Measurements from ENCODE around the gene PIP.
"Not testable (repeated sequence)": the region's sequence is repeated elsewhere in the genome, so short reads cannot be mapped to it uniquely, and the experiment has no call there.

Gene PIP

GRCh38 chr7:143131781-143132180 is at the start of gene PIP:
Gene PIP, plus strand, starts transcription at chr7:143132077. Its CDS starts 40 bp downstream, at chr7:143132117.
- in situ Hi-C loops (cut with HindIII; ENCODE audit: low pct_ligation_motif_present, low pct_unique_long_range_greater_than_20kb, low sequenced_read_pairs): no loop called here
- DNase-seq: no peak

GRCh38 chr7:143085109-143085508 is 46.8 kb upstream of the PIP start:
- DNase-seq: no peak
- in situ Hi-C loops (cut with HindIII; ENCODE audit: low pct_ligation_motif_present, low pct_unique_long_range_greater_than_20kb, low sequenced_read_pairs): no loop called here

GRCh38 chr7:143085610-143086009 is 46.3 kb upstream of the PIP start:
- DNase-seq; in situ Hi-C loops (cut with HindIII; ENCODE audit: low pct_ligation_motif_present, low pct_unique_long_range_greater_than_20kb, low sequenced_read_pairs): not testable (repeated sequence)

- DNase-seq; in situ Hi-C loops (cut with HindIII; ENCODE audit: low pct_ligation_motif_present, low pct_unique_long_range_greater_than_20kb, low sequenced_read_pairs): not testable (repeated sequence)
Measured at GRCh38 chr7:143088549-143089231, 43.2 kb upstream of the PIP start.

GRCh38 chr7:143096146-143096545 is 35.7 kb upstream of the PIP start:
- no peak for DNase-seq
- in situ Hi-C loops (cut with HindIII; ENCODE audit: low pct_ligation_motif_present, low pct_unique_long_range_greater_than_20kb, low sequenced_read_pairs): no loop called here

- in situ Hi-C loops (cut with HindIII; ENCODE audit: low pct_ligation_motif_present, low pct_unique_long_range_greater_than_20kb, low sequenced_read_pairs); DNase-seq: not testable (repeated sequence)
Measured at GRCh38 chr7:143099579-143099978, 32.3 kb upstream of the PIP start.

- no peak for DNase-seq
- in situ Hi-C loops (cut with HindIII; ENCODE audit: low pct_ligation_motif_present, low pct_unique_long_range_greater_than_20kb, low sequenced_read_pairs): no loop called here
Measured at GRCh38 chr7:143104759-143105158, 27.1 kb upstream of the PIP start.

- in situ Hi-C loops (cut with HindIII; ENCODE audit: low pct_ligation_motif_present, low pct_unique_long_range_greater_than_20kb, low sequenced_read_pairs); DNase-seq: not testable (repeated sequence)
Measured at GRCh38 chr7:143108019-143108418, 23.9 kb upstream of the PIP start.

- no peak for DNase-seq
- in situ Hi-C loops (cut with HindIII; ENCODE audit: low pct_ligation_motif_present, low pct_unique_long_range_greater_than_20kb, low sequenced_read_pairs): no loop called here
Measured at GRCh38 chr7:143117395-143117794, 14.5 kb upstream of the PIP start.

- in situ Hi-C loops (cut with HindIII; ENCODE audit: low pct_ligation_motif_present, low pct_unique_long_range_greater_than_20kb, low sequenced_read_pairs): no loop called here
- peak; percentile 20 for DNase-seq
Measured at GRCh38 chr7:143120691-143121405, 11.0 kb upstream of the PIP start.

GRCh38 chr7:143123326-143123725 is 8.6 kb upstream of the PIP start:
- in situ Hi-C loops (cut with HindIII; ENCODE audit: low pct_ligation_motif_present, low pct_unique_long_range_greater_than_20kb, low sequenced_read_pairs); DNase-seq: not testable (repeated sequence)

- in situ Hi-C loops (cut with HindIII; ENCODE audit: low pct_ligation_motif_present, low pct_unique_long_range_greater_than_20kb, low sequenced_read_pairs): no loop called here
Measured at GRCh38 chr7:143126146-143126545, 5.7 kb upstream of the PIP start.

GRCh38 chr7:143129051-143129450 is 2.8 kb upstream of the PIP start:
- no peak for DNase-seq
- in situ Hi-C loops (cut with HindIII; ENCODE audit: low pct_ligation_motif_present, low pct_unique_long_range_greater_than_20kb, low sequenced_read_pairs): no loop called here

More at GRCh38 chr7:143126146-143126545, 5.7 kb upstream of the PIP start:
- no peak for DNase-seq

- DNase-seq: no peak
- in situ Hi-C loops (cut with HindIII; ENCODE audit: low pct_ligation_motif_present, low pct_unique_long_range_greater_than_20kb, low sequenced_read_pairs): no loop called here
Measured at GRCh38 chr7:143129477-143129876, 2.4 kb upstream of the PIP start.

- no peak for DNase-seq
Measured at GRCh38 chr7:143130541-143130940, 1.3 kb upstream of the PIP start.

GRCh38 chr7:143147070-143147469 is 15.2 kb downstream of the PIP start:
- in situ Hi-C loops (cut with HindIII; ENCODE audit: low pct_ligation_motif_present, low pct_unique_long_range_greater_than_20kb, low sequenced_read_pairs): no loop called here

More at GRCh38 chr7:143130541-143130940, 1.3 kb upstream of the PIP start:
- in situ Hi-C loops (cut with HindIII; ENCODE audit: low pct_ligation_motif_present, low pct_unique_long_range_greater_than_20kb, low sequenced_read_pairs): no loop called here

GRCh38 chr7:143148050-143148449 is 16.2 kb downstream of the PIP start:
- DNase-seq: no peak
- in situ Hi-C loops (cut with HindIII; ENCODE audit: low pct_ligation_motif_present, low pct_unique_long_range_greater_than_20kb, low sequenced_read_pairs): no loop called here

More at GRCh38 chr7:143147070-143147469, 15.2 kb downstream of the PIP start:
- DNase-seq: no peak

GRCh38 chr7:143148651-143149050 is 16.8 kb downstream of the PIP start:
- DNase-seq: no peak
- in situ Hi-C loops (cut with HindIII; ENCODE audit: low pct_ligation_motif_present, low pct_unique_long_range_greater_than_20kb, low sequenced_read_pairs): no loop called here

- in situ Hi-C loops (cut with HindIII; ENCODE audit: low pct_ligation_motif_present, low pct_unique_long_range_greater_than_20kb, low sequenced_read_pairs); DNase-seq: not testable (repeated sequence)
Measured at GRCh38 chr7:143150696-143151095, 18.8 kb downstream of the PIP start.

GRCh38 chr7:143158617-143159016 is 26.7 kb downstream of the PIP start:
- in situ Hi-C loops (cut with HindIII; ENCODE audit: low pct_ligation_motif_present, low pct_unique_long_range_greater_than_20kb, low sequenced_read_pairs): not testable (repeated sequence)

More at GRCh38 chr7:143158617-143159016, 26.7 kb downstream of the PIP start:
- not testable (repeated sequence) for DNase-seq

Data from ACHN (cell line).